ENCODE measurements around the gene KRT28. TPM values are rescaled to one million over a fixed set of nuclear protein-coding genes. Genes with fewer than 3 reads are reported as not detected.

KRT28 gene
- total RNA-seq, 1 experiment from 2014 or later = not detected

DNA sequence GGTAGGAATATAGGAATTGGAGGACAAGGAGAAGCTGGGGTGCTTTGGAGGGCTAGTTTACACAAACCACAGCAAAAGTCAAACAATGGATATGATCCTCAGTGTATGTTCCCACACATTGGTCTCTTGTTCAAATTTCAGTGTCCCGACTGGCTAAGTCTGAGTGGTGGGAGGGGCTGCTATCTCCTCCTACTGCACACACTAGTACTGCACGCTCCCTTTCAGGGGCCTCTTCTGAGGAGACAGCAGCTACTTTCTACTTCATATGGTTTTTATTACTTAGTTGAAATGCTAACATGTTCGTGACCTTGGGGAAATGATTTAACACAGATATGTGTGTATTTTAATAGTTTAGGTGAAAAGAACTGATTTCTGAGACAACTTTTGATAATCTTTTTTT lies 41.5 kb upstream of the KRT28 start:
- Histone ChIP-seq H3K4me1 (ENCODE audit: control insufficient read depth, insufficient read depth, low read length) (no peaks in the 10 kb centered on the region), H3K4me3 (ENCODE audit: low read depth in 2 of 2, low read length in 2 of 2) (no peak overlapping the region), H3K9me3 (ENCODE audit: control insufficient read depth, insufficient read depth, low read depth, low read length) (no peaks in the 10 kb centered on the region), H3K27ac (ENCODE audit: low read length) (no peak overlapping the region), H3K36me3 (ENCODE audit: control insufficient read depth, insufficient read depth, low read length) (no peaks in the 10 kb centered on the region), H3K27me3 (ENCODE audit: control insufficient read depth, insufficient read depth, low read length) (peaks cover 3% of the 10 kb centered on the region; the same call in 1 of the 2 replicates)
- in situ Hi-C loops (cut with HindIII; ENCODE audit: low pct_unique_long_range_greater_than_20kb, low sequenced_read_pairs) (no loop called here), intact Hi-C loops (cut with micrococcal nuclease; ENCODE audit: unreplicated experiment) (no loop called here)
- BruUV-seq (replicated peaks) = no TSS peak
- ATAC-seq (no peak), DNase-seq (ENCODE audit: low read depth, low spot score) (no peak)
- TF ChIP-seq, protein P1, sequence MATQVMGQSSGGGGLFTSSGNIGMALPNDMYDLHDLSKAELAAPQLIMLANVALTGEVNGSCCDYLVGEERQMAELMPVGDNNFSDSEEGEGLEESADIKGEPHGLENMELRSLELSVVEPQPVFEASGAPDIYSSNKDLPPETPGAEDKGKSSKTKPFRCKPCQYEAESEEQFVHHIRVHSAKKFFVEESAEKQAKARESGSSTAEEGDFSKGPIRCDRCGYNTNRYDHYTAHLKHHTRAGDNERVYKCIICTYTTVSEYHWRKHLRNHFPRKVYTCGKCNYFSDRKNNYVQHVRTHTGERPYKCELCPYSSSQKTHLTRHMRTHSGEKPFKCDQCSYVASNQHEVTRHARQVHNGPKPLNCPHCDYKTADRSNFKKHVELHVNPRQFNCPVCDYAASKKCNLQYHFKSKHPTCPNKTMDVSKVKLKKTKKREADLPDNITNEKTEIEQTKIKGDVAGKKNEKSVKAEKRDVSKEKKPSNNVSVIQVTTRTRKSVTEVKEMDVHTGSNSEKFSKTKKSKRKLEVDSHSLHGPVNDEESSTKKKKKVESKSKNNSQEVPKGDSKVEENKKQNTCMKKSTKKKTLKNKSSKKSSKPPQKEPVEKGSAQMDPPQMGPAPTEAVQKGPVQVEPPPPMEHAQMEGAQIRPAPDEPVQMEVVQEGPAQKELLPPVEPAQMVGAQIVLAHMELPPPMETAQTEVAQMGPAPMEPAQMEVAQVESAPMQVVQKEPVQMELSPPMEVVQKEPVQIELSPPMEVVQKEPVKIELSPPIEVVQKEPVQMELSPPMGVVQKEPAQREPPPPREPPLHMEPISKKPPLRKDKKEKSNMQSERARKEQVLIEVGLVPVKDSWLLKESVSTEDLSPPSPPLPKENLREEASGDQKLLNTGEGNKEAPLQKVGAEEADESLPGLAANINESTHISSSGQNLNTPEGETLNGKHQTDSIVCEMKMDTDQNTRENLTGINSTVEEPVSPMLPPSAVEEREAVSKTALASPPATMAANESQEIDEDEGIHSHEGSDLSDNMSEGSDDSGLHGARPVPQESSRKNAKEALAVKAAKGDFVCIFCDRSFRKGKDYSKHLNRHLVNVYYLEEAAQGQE (IDR thresholded peaks at IDR 0.05; ENCODE audit: insufficient read depth in 1 of 2, low read depth in 2 of 2, low read length in 1 of 2) = no peak
- TF ChIP-seq, protein P2, sequence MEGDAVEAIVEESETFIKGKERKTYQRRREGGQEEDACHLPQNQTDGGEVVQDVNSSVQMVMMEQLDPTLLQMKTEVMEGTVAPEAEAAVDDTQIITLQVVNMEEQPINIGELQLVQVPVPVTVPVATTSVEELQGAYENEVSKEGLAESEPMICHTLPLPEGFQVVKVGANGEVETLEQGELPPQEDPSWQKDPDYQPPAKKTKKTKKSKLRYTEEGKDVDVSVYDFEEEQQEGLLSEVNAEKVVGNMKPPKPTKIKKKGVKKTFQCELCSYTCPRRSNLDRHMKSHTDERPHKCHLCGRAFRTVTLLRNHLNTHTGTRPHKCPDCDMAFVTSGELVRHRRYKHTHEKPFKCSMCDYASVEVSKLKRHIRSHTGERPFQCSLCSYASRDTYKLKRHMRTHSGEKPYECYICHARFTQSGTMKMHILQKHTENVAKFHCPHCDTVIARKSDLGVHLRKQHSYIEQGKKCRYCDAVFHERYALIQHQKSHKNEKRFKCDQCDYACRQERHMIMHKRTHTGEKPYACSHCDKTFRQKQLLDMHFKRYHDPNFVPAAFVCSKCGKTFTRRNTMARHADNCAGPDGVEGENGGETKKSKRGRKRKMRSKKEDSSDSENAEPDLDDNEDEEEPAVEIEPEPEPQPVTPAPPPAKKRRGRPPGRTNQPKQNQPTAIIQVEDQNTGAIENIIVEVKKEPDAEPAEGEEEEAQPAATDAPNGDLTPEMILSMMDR (IDR thresholded peaks at IDR 0.05) = no peak
- TF ChIP-seq SIN3A (IDR thresholded peaks at IDR 0.05; ENCODE audit: borderline replicate concordance, insufficient read depth, low read depth, low read length) = no peak
- no peak for TF ChIP-seq POLR2AphosphoS5 (IDR thresholded peaks at IDR 0.05; ENCODE audit: low read depth, low read length)
- TF ChIP-seq TCF7L2 (IDR thresholded peaks at IDR 0.05; ENCODE audit: low read depth, low read length) = no peak
- ChIA-PET CTCF (no interaction called here), POLR2A (interaction anchor here (0.6 kb wide), 1 partner anchor 22 kb away, joined by 6 read pairs; no protein-coding TSS in a partner anchor)

DNA sequence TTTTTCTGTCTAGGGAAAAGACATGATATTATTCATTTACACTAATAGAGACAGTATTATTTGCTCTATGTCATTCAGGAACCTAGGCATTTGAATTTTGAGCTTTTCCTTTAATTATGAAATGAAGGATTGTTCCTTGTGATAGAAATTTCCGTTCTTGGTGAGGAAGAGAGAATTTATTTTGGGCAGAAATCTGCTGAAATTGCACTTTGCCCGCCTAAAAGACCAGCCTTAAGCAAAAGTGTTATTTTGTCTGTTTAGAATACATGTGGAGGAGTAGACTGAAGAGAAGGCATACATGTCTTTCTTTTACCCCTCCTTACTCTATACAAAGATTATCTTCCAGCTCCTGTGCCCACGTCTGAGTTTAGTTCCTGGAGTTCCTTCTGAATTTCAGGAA lies 39.4 kb upstream of the KRT28 start:
- DNase-seq (ENCODE audit: low read depth, low spot score) (no peak), ATAC-seq (no peak)
- Histone ChIP-seq H3K4me1 (ENCODE audit: control insufficient read depth, insufficient read depth, low read length) (no peaks in the 10 kb centered on the region), H3K27ac (ENCODE audit: low read length) (no peak overlapping the region), H3K9me3 (ENCODE audit: control insufficient read depth, insufficient read depth, low read depth, low read length) (no peaks in the 10 kb centered on the region), H3K4me3 (ENCODE audit: low read depth in 2 of 2, low read length in 2 of 2) (no peak overlapping the region), H3K36me3 (ENCODE audit: control insufficient read depth, insufficient read depth, low read length) (no peaks in the 10 kb centered on the region; the same call in 1 of the 2 replicates), H3K27me3 (ENCODE audit: control insufficient read depth, insufficient read depth, low read length) (no peaks in the 10 kb centered on the region; the same call in 1 of the 2 replicates)
- in situ Hi-C loops (cut with HindIII; ENCODE audit: low pct_unique_long_range_greater_than_20kb, low sequenced_read_pairs) (no loop called here), intact Hi-C loops (cut with micrococcal nuclease; ENCODE audit: unreplicated experiment) (no loop called here)
- BruUV-seq (replicated peaks) = no TSS peak
- no peak for TF ChIP-seq POLR2AphosphoS5 (IDR thresholded peaks at IDR 0.05; ENCODE audit: low read depth, low read length)
- TF ChIP-seq, protein P2 (IDR thresholded peaks at IDR 0.05) = no peak
- TF ChIP-seq, protein P1 (IDR thresholded peaks at IDR 0.05; ENCODE audit: insufficient read depth in 1 of 2, low read depth in 2 of 2, low read length in 1 of 2) = no peak
- no peak for TF ChIP-seq SIN3A (IDR thresholded peaks at IDR 0.05; ENCODE audit: borderline replicate concordance, insufficient read depth, low read depth, low read length)
- TF ChIP-seq TCF7L2 (IDR thresholded peaks at IDR 0.05; ENCODE audit: low read depth, low read length) = no peak
- ChIA-PET CTCF (no interaction called here), POLR2A (interaction anchor here (1.1 kb wide), 1 partner anchor 20 kb away, joined by 3 read pairs; no protein-coding TSS in a partner anchor)

Measured in Panc1 (cell line).